ENCODE measurements around the gene SEMA3D.

SEMA3D gene

GRCh38 chr7:85119934-85120333 is 66.9 kb downstream of the SEMA3D start:
- DNase-seq: no peak

GRCh38 chr7:85115862-85116261 is 71.0 kb downstream of the SEMA3D start:
- DNase-seq: no peak

GRCh38 chr7:85115006-85115405 is 71.8 kb downstream of the SEMA3D start:
- DNase-seq: no peak

- DNase-seq: no peak
Observed at GRCh38 chr7:85114342-85114741, 72.5 kb downstream of the SEMA3D start.

GRCh38 chr7:85111761-85112160 is 75.1 kb downstream of the SEMA3D start:
- peak; percentile 64 for DNase-seq

- no peak for DNase-seq
Observed at GRCh38 chr7:85106719-85107118, 80.1 kb downstream of the SEMA3D start.

- peak; percentile 52 for DNase-seq
Observed at GRCh38 chr7:85104432-85105205, 82.2 kb downstream of the SEMA3D start.

- no peak for DNase-seq
Observed at GRCh38 chr7:85103962-85104361, 82.9 kb downstream of the SEMA3D start.

- no peak for DNase-seq
Observed at GRCh38 chr7:85103357-85103756, 83.5 kb downstream of the SEMA3D start.

GRCh38 chr7:85102813-85103350 is 84.0 kb downstream of the SEMA3D start:
- peak; percentile 45 for DNase-seq

GRCh38 chr7:85101347-85101746 is 85.5 kb downstream of the SEMA3D start:
- no peak for DNase-seq

GRCh38 chr7:85097844-85098243 is 89.0 kb downstream of the SEMA3D start:
- no peak for DNase-seq

GRCh38 chr7:85095806-85096205 is 91.0 kb downstream of the SEMA3D start:
- peak; percentile 44 for DNase-seq

GRCh38 chr7:85095366-85095765 is 91.5 kb downstream of the SEMA3D start:
- DNase-seq: peak; percentile 22

- DNase-seq: no peak
Observed at GRCh38 chr7:85094046-85094725, 92.7 kb downstream of the SEMA3D start.

GRCh38 chr7:85091565-85091928 is 95.3 kb downstream of the SEMA3D start:
- DNase-seq: no peak

- no peak for DNase-seq
Observed at GRCh38 chr7:85090919-85091564, 95.8 kb downstream of the SEMA3D start.

GRCh38 chr7:85090143-85090542 is 96.7 kb downstream of the SEMA3D start:
- no peak for DNase-seq

- no peak for DNase-seq
Observed at GRCh38 chr7:85081846-85082245, 105.0 kb downstream of the SEMA3D start.

GRCh38 chr7:85081392-85081791 is 105.5 kb downstream of the SEMA3D start:
- DNase-seq: no peak

GRCh38 chr7:85079434-85079833 is 107.4 kb downstream of the SEMA3D start:
- DNase-seq: no peak

- DNase-seq: no peak
Observed at GRCh38 chr7:85078181-85078580, 108.7 kb downstream of the SEMA3D start.

GRCh38 chr7:85075864-85076263 is 111.0 kb downstream of the SEMA3D start:
- no peak for DNase-seq

GRCh38 chr7:85074992-85075391 is 111.9 kb downstream of the SEMA3D start:
- no peak for DNase-seq
